GM21390 (cell line): ENCODE results near the gene MANBA.
"Not testable (repeated sequence)": the region's sequence is repeated elsewhere in the genome, so short reads cannot be mapped to it uniquely, and the experiment has no call there.

Experiments
- ATAC-seq: cut with Tn5 transposase; IDR thresholded peaks from one replicate; pipeline ENCODE4 v1.9.1; 2021; ENCODE audit not compliant: unreplicated experiment

The MANBA gene

DNA sequence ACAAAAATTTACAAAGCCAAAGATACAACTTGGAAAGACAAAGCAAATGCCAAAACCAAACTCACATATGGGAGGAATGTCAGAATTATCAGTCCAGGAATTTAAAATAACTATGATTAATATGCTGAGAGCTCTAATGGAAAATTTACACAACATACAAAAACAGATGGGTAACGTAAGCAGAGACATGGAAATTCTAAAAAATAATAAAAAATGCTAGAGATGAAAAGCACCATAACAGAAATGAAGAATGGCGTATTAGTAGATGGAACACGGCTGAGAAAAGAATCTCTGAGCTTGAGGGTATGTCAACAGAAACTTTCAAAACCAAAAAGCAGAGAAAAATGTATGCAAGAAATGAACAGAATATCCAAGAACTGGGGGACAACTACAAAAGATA lies 4.1 kb upstream of the MANBA start:
- ATAC-seq: no peak

GRCh38 chr4:102761906-102762305 lies 1.1 kb upstream of the MANBA start:
- ATAC-seq: no peak

DNA sequence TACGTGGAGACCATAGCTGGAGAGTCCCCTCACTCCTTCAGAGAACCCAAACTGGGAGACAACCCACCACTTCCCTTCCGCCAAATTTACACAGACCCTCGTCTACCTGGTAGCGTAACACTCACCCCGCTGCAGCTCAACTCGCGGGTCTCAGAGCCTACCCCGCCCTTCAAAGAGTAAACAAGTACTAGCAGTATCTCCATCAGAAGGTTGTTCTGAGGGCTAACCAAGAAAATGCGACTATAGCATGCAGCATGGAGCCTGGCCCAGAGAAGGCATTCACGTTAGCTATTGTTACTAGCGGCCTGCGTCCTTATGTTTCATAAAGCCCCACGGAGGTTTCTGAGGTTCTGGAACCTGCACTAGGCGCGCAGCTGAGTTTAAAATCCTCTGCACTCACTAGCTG lies 531 bp upstream of the MANBA start:
- peak; percentile 11 for ATAC-seq

- ATAC-seq: peak; percentile 53
Observed at GRCh38 chr4:102759831-102760644, 730 bp downstream of the MANBA start.

DNA sequence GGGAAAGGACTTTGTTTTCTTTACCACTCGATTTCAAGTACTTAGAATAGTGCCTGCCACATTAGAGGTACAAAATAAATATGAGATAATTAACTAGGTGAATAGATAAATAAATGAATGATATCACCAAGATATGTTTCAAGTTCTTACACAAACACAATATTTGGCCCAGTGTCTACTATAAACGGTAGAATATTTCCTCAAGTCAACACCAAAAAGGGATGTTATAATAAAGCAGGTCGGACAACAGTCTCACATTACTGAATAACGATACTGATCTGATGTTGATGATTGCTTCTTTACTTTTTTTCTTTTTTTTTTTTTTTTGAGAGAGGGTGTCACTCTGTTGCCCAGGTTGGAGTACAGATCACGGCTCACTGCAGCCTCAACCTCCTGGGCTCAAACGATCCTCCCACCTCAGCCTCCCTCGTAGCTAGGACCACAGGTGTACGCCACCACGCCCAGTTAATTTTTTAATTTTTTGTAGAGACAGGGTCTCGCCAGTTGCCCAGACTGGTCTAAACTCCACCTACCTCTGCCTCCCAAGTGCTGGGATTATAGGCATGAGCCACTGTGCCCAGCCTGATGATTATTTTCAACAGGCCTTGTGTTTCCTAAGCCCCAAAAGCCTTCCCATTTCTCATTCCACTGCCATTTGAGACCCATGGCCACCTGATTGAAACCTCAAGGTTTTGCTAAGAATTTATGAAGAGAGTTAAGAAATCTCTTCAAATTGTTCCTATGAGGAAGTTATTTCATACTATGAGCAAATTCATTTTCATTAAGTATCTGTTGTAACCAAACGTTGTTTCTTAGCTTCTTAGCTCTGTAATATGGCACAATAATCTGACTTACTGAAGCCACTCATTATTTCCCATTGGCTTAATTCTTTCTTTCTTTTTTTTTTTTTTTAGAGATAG lies 2.3 kb downstream of the MANBA start:
- ATAC-seq: no peak

DNA sequence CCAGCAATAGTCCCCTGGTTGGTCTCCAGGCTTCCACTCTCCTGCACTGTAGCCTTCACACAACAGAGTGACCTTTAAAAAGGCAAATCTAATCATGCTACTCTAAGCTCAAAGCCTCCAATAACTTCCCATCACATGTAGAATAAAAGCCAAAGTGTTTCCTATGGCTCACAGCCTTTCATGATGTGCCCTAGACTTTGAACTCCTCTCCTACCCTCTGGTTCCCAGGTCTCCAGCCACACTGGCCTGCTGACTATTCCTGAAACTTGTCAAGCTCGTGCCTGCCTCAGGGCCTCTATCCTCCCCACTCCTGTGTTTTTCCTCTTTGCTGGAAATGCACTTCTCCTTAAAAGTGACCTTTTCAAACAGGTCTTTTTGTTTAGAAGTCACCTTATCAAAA lies 3.1 kb downstream of the MANBA start:
- ATAC-seq: no peak

- no peak for ATAC-seq
Observed at GRCh38 chr4:102754044-102754443, 6.7 kb downstream of the MANBA start.

- no peak for ATAC-seq
Observed at GRCh38 chr4:102751941-102752340, 8.8 kb downstream of the MANBA start.

GRCh38 chr4:102743352-102743751 lies 17.4 kb downstream of the MANBA start:
- peak; percentile 99 for ATAC-seq

GRCh38 chr4:102738802-102739201 lies 22.0 kb downstream of the MANBA start:
- not testable (repeated sequence) for ATAC-seq

DNA sequence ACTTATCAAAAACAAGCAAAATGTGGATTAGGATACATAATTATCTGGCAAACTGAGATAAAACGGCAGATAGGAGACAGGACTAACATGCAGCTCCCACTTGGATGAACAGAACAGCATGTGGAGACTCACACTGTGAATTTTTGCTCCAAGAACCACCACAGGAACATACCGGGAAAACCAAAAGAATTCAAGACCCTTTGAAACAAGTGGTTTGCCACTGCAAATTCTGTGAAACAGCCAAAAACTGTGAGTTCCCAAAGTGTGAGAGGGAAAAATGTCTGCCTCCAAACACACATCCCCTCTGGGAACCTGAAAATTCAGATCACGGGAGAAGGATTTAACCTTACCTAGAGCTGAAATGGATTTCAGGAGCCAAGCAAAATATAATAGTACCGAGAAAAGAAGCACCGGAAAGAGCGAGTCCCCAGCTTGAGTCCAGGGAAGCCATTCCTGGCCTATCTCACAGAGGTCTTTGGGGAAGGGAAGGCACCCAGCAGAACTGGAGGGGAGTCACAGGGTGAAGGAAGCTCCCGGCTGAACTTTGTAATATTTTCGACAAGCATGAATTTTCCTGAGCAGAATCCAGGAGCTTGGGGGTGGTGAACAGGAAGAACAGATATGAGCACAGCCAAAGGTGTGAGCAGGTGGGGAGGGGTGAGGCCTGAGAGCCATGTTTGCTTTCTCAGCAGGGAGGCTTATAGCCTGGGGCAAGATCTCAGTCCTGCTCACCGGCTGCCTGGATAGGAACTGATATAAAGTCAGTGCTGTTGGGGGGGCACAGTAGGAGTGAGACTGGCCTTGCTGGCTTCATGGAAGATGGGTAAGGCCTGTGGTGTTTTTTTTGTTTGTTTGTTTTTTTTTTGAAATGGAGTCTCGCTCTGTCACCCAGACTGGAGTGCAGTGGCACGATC lies 23.9 kb downstream of the MANBA start:
- no peak for ATAC-seq

GRCh38 chr4:102735582-102735981 lies 25.2 kb downstream of the MANBA start:
- no peak for ATAC-seq

GRCh38 chr4:102734591-102735385 lies 26.0 kb downstream of the MANBA start:
- ATAC-seq: peak; percentile 99

- ATAC-seq: peak; percentile 3
Observed at GRCh38 chr4:102734116-102734515, 26.7 kb downstream of the MANBA start.

- no peak for ATAC-seq
Observed at GRCh38 chr4:102733084-102733483, 27.7 kb downstream of the MANBA start.

DNA sequence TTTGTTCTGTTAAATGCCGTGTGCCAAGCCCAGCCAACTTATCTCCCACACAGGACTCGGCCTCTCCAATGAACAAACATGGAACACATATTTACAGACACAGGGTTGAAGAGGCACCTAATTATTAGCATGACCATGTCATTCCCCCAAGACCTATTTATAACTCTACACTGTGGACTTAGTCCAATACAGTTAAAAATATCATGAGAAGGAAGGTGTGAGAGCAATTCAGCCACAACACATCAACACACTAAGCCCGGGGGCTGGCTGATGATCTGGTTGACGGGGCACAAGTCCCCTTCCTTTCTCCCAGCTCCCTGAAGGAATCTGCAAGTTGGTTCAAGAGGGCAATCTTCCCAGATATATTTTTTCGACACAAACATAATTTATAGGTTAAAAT lies 28.1 kb downstream of the MANBA start:
- no peak for ATAC-seq

- ATAC-seq: no peak
Observed at GRCh38 chr4:102730968-102731533, 29.7 kb downstream of the MANBA start.

DNA sequence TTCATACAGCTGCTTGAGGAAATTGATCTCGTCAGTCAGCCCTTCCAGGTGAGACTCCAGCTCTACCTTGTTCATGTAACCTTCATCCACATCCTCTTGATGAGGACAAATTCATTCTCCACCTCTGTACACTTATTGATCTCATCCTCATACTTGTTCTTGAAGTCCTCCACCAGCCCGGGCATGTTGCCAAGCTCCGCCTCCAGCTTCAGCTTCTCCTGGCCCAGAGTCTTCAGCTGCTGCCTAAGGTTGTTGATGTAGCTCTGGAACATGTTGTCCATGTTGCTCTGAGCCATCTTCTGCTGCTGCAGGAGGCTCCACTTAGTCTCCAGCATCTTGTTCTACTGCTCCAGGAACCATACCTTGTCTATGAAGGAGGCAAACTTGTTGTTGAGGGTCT lies 31.3 kb downstream of the MANBA start:
- ATAC-seq: not testable (repeated sequence)

- ATAC-seq: not testable (repeated sequence)
Observed at GRCh38 chr4:102726919-102727318, 33.8 kb downstream of the MANBA start.

GRCh38 chr4:102726068-102726467 lies 34.7 kb downstream of the MANBA start:
- ATAC-seq: no peak
